Heart left ventricle (tissue), 13 donors: ENCODE data around the gene RCL1.

Source experiments
- CTCF ChIP-seq, 12 donors: fragments of 200-600 bp; sonication (generic) in 4 of 12; IDR thresholded peaks; one replicate each; pipeline versions ENCODE4 v1.5.0 to v1.8.0; 2018 to 2022; ENCODE audit warnings: antibody characterized with exemption in 12 of 12, mild to moderate bottlenecking in 5 of 12
- POLR2A ChIP-seq, 2 donors: fragments of 450-650 bp; IDR thresholded peaks; one replicate each; pipeline ENCODE4 v1.6.1; 2017; ENCODE audit warnings: antibody characterized with exemption in 2 of 2, mild to moderate bottlenecking in 2 of 2, moderate library complexity in 2 of 2
- donor health status: ischemic (EF 13 %, LVEDD 7.1; RV severe dilation, severe dysfunction).
- donor health status: DM: no; HTN: yes; CAD: no.
- donor health status: DM: no; HTN: no; CAD: no.
- donor health status: ischemic (EF 25% LVEDD 6.9; RV normal size, moderate dysfunction).
- donor health status: ischemic (EF 25% LVEDD 5.7; RV mildly dilated, moderate dysfunction).
- donor health status: ischemic (EF 35%, LVEDD 5.7; RV mildly dilated, moderate dysfunction).
- donor health status: nonischemic (EF 11% LVEDD 7.7; RV severe dilation, severe dysfunction).
- donor health status: DM: yes; HTN: yes; CAD: no.
- donor health status: PGD.
- donor health status: ischemic (EF 29% LVEDD 5.4; RV normal size, mild dysfunction).
- donor health status: nonischemic (EF 23%, LVEDD 6.1; RV moderate dilation, normal function).

DNA sequence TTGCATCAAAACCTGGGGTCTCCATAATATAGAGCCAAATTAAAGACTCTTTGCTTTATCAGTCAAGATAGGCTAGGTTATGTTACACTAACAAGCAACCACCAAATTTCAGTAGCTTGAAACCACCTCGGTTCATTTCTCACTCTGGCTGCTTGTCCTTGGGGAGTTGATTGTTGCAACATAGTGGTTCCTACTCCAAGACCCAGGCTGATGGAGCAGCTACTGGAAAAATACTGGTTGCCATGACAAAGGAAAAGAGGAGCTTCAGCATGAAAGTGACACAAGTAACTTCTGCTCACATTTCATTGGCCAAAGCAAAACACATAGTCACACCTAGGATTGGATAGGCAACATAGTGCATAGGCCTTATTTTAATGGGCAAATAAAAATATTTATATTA lies 18.5 kb upstream of the RCL1 start:
- TF ChIP-seq CTCF (IDR thresholded peaks at IDR 0.05) (no peak), POLR2A (IDR thresholded peaks at IDR 0.05) (no peak)
